Measurements from ENCODE around the gene ZNF628. TPM values are rescaled to one million over a fixed set of nuclear protein-coding genes. Genes with fewer than 3 reads are reported as not detected.
A peak's percentile ranks its signal among the peaks of the same experiment; 100 is the strongest.

Gene ZNF628
- total RNA-seq, 2 donors from 2014 or later: 8.0 to 10.3 TPM

DNA sequence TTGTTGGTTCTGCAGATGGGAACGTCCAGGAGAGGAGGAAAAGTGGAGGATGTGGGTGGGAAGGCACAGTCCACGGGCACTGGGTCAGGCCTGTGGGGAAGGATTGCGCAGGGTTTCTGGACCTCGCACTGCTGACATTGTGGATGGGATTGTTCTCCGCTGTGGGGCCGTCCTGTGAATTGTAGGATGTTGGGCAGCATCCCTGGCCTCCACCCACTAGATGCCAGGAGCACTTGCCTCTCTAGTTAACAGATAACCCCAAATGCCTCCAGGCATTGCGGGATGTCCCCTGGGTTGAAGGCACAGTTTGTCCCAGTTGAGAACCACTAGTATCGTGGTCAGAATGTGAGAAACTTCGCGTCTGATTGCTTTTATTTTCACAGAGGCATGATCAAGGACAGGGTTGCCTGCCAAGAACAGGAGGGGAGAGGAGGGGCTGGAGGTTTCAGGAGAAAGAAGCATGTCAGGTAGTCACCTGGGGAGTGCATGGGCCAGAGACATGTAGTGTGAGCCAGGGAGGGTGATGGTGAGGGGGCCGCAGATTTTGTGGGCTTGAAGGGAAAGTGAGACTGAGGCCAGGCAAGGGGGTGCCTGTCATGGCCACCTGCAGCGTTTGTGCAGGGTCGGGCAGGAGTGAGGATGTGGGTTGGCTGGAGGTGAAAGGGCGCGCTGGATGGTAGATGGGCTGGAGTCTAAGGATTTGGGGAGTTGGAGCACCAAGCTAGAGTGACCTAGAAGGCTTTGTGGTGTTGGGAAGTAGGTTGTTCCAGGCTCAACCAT, 3.2 kb downstream of the ZNF628 start:
- no peak for ATAC-seq
- no peak for DNase-seq
- intact Hi-C loops (cut with DNase I, micrococcal nuclease): no loop called here

DNA sequence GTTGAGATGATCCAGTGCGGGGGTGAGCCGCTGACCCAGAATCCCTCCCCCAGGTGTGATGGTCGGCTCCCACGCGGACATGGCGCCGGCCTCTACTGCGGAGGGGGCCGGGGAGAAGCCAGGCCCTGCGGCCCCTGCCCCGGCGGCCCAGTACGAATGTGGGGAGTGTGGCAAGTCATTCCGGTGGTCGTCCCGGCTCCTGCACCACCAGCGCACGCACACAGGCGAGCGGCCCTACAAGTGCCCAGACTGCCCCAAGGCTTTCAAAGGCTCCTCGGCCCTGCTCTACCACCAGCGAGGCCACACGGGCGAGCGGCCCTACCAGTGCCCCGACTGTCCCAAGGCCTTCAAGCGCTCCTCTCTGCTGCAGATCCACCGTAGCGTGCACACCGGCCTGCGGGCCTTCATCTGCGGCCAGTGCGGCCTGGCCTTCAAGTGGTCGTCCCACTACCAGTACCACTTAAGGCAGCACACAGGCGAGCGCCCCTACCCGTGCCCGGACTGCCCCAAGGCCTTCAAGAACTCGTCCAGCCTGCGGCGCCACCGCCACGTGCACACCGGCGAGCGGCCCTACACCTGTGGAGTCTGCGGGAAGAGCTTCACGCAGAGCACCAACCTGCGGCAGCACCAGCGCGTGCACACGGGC, 4.9 kb downstream of the ZNF628 start:
- intact Hi-C loops (cut with DNase I, micrococcal nuclease): no loop called here
- DNase-seq: peak in 1 of 2 donors; percentile 26

DNA sequence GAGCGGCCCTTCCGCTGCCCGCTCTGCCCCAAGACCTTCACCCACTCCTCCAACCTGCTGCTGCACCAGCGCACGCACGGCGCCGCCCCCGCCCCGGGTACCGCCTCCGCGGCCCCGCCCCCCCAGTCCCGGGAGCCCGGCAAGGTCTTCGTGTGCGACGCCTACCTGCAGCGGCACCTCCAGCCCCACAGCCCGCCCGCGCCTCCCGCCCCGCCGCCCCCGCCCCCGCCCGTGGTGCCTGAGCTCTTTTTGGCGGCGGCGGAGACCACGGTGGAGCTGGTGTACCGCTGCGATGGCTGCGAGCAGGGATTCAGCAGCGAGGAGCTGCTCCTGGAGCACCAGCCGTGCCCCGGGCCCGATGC, 5.4 kb downstream of the ZNF628 start:
- DNase-seq: no peak
- no peak for ATAC-seq
- intact Hi-C loops (cut with DNase I, micrococcal nuclease): no loop called here

More for the DNA sequence above, 4.9 kb downstream of the ZNF628 start:
- no peak for ATAC-seq

DNA sequence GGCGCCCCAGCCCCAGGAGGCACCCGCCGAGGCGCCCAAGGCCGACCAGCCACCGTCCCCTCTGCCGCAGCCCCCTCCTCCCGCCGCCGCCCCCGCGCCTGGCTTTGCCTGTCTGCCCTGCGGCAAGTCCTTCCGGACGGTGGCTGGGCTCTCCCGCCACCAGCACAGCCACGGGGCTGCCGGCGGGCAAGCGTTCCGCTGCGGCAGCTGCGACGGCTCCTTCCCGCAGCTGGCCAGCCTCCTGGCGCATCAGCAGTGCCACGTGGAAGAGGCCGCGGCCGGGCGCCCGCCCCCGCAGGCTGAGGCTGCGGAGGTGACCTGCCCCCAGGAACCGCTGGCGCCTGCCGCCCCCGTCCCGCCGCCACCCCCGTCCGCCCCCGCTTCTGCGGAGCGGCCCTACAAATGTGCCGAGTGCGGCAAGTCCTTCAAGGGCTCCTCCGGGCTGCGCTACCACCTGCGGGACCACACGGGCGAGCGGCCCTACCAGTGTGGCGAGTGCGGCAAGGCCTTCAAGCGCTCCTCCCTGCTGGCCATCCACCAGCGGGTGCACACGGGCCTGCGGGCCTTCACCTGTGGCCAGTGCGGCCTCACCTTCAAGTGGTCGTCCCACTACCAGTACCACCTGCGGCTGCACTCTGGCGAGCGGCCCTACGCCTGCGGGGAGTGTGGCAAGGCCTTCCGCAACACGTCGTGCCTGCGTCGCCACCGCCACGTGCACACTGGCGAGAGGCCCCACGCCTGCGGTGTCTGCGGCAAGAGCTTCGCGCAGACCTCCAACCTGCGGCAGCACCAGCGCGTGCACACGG, 5.9 kb downstream of the ZNF628 start:
- peak in 1 of 2 donors; percentile 21 for DNase-seq
- intact Hi-C loops (cut with DNase I, micrococcal nuclease): no loop called here

DNA sequence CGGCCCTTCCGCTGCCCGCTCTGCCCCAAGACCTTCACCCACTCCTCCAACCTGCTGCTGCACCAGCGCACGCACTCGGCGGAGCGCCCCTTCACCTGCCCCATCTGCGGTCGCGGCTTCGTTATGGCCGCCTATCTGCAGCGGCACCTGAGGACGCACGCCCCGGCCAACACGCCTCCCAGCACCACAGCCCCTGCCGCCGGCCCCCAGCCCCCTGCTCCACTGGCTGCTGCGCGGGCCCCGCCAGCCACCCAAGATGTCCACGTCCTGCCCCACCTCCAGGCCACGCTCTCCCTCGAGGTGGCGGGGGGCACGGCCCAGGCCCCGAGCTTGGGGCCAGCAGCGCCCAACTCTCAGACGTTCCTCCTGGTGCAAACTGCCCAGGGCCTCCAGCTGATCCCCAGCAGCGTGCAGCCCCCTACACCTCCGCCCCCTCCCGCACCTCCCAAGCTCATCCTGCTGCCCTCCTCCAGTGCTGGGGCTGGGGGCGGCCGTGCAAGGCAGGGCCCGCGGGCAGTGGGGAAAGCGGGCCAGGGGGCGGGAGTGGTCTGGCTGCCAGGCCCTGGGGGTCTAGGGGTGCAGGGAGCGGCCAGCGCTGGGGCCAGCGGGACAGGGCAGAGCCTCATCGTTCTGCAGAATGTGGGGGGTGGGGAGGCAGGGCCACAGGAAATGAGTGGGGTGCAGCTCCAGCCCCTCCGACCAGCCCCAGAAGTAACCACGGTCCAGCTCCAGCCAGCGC, 6.7 kb downstream of the ZNF628 start:
- peak in 1 of 2 donors; percentile 14 for DNase-seq
- no peak for ATAC-seq
- intact Hi-C loops (cut with DNase I, micrococcal nuclease): no loop called here

More for the DNA sequence above, 5.9 kb downstream of the ZNF628 start:
- ATAC-seq: no peak

DNA sequence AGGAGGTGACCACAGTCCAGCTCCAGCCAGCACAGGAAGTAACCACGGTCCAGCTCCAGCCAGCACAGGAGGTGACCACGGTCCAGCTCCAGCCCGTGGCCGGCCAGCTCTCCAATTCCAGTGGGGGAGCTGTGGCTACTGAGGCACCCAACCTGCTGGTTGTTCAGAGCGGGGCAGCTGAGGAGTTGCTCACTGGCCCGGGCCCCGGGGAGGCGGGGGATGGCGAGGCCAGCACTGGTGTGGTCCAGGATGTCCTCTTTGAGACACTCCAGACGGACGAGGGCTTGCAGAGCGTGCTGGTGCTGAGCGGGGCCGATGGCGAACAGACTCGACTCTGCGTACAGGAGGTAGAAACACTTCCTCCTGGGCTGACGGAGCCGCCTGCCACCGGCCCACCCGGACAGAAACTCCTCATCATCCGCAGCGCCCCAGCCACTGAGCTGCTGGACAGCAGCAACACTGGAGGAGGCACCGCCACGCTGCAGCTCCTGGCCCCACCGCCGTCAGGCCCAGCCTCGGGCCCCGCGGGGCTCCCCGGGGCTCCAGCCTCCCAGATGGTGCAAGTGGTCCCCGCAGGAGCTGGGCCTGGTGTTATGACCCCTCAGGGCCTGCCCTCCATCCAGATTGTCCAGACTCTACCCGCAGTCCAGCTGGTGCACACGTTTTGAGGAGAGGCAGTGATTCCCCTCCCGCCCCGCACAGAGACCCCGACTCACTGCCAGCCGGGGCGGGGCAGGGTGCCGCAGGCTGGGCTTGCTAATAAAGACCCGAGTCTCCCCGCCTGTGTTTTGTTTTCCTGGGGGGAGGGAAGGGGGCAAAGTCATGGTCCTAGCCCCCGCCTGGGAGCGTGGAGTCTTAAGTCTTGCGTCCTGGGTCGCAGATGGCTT, 7.5 kb downstream of the ZNF628 start:
- intact Hi-C loops (cut with DNase I, micrococcal nuclease): no loop called here
- no peak for ATAC-seq
- peak in 1 of 2 donors; percentile 27 for DNase-seq

DNA sequence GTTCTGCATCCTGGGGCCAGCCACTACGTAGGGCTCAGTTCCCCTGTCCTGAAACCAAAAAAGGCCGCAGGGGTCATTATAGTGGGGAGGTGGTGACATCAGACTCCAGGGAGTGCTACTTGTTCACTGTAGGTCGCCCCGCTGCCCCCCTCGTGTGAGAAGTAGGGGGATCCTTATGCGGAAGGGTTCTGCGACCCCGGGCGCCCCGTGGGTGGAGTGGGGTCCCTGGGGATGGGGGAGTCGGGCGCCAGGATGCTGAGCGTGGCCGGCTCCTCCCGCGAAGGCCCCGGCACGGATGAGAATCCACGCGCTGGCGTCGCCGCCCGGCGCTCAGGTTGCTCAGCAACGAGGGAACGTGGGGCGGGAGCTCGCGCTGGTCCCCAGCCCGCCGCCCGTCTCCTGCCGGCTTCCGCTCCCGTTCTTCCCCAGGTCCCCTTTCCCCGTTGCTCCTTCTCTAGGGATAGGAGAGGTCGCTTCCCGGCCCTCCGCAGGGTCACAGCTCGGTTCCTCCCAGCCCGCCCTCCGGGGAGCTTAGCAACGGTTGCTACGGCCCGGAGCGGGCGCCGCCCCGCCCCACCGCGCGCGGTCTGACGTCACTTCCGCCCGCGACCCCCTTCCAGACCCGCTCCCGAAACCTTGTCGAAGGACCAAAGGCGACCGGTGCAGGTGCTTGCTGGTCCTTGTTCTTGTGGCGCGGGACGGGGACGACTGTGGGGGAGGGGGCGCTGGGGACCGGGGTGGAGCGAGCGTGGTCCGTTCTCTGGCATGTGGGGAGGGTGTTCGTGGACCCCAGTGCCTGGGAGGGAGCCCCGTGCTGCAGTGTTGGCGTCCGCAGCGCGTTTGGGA, 8.4 kb downstream of the ZNF628 start, which contains the start of gene NAT14:
TSS of gene NAT14 (plus strand) at position 596 of the 846 bp plus-strand sequence. CDS start 521 bp downstream, outside the sequence.
- peak; percentile 61 for ATAC-seq

DNA sequence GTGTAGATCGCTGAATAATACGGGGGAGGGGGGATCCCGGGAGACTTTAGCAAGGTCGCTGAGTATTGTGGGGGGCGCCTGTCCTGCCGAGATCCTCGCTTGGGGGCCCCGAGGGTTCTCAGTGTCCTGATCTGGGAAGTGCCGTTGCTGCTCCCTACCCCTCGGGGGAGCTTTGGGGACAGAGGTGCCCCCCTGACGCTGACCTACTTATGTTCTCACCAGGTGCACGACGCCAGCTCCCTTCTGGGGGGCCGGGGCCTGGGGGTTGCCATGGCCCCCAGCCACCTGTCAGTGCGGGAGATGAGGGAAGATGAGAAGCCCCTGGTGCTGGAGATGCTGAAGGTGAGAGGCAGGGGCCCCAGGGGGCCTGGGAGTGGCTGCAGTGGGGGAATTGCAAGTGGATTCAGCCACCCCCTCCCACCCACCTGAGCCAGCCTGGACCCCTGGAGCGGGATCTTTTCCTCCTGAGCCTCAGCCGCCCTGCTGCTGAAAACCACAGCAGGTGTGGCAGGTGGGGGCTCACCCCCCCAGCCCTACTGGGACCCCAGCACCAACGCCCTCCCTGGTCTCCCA, 9.1 kb downstream of the ZNF628 start:
- no peak for ATAC-seq
- peak in 1 of 2 donors; percentile 28 for DNase-seq
- intact Hi-C loops (cut with DNase I, micrococcal nuclease): no loop called here

More for the DNA sequence above, 8.4 kb downstream of the ZNF628 start, which contains the start of gene NAT14:
- intact Hi-C loops (cut with DNase I, micrococcal nuclease): no loop called here
- peak; percentile 35 to 54 for DNase-seq

DNA sequence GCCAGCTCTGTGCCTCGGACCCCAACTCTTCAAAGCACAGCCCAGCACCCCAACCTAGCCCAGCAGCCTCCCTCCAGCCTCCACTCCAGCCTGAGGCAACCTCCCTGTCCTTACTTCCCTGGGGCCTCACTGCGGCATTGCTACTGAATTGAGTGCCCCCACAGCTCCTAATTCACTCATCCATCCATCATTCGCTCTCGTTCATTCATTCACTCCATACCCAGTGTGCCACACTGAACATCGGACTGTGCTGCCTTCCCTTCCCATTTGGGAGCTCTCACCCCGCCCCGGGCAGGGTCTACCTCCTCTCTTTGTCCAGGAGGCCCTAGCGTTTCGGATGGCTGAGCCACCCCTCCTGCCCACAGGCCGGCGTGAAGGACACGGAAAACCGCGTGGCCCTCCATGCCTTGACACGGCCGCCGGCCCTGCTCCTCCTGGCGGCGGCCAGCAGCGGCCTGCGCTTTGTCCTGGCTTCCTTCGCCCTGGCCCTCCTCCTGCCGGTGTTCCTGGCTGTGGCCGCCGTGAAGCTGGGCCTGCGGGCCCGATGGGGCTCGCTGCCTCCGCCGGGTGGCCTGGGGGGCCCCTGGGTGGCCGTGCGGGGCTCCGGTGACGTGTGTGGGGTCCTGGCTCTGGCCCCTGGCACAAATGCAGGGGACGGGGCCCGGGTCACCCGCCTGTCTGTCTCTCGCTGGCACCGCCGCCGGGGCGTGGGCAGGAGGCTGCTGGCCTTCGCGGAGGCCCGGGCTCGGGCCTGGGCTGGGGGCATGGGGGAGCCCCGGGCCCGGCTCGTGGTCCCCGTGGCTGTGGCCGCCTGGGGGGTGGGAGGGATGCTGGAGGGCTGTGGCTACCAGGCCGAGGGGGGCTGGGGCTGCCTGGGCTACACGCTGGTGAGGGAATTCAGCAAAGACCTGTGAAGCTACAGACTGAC, 9.9 kb downstream of the ZNF628 start:
- no peak for ATAC-seq
- intact Hi-C loops (cut with DNase I, micrococcal nuclease): no loop called here
- peak in 1 of 2 donors; percentile 27 for DNase-seq

DNA sequence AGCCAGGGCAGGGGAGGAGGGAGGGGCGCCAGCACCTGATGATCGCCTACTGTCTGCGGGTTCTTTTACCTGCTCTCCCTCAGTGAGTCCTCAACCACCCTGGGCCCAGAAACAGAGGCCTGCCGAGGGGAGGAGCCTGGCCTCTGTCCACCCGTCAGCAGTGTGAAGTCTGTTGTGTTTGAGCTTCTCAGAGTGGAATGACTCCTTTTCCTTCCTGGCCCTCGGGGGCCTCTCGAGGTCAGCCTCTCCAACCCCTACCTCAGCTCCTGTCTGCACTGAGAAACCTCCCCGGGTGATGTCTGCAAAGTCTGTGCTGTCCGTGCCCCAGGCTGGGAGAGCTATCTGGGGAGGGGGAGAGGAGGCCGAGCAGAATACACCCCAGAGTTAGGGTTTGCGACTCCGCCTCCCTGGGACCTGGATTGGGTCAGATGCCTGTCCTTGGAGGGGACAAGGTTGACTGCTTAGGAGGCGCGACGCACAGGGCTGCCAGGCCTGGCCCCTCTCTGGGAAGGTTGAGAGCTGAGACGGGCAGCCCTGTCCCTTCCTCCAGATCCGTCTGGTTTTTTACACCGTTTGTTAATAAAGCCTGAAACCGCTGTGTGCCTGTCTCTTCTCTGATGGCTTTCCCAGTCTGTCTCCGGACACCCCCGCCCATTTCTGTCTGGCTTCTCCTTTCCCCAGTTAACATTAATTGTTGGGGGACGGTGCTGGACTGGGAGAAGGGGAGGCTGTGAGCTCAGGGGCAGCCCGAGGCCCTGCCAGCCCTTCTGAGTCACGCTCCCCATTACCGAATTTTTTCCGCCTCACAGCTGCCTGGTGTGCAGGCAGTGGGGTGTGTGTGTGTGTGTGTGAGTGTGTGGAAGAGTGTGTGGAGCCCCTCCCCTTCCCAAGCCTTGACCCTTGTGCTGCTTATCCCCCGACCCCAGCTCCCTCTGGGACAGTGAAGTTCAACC, 10.8 kb downstream of the ZNF628 start:
- ATAC-seq (no peak), DNase-seq (peak; percentile 41 to 72)
- intact Hi-C loops (cut with DNase I, micrococcal nuclease): no loop called here

DNA sequence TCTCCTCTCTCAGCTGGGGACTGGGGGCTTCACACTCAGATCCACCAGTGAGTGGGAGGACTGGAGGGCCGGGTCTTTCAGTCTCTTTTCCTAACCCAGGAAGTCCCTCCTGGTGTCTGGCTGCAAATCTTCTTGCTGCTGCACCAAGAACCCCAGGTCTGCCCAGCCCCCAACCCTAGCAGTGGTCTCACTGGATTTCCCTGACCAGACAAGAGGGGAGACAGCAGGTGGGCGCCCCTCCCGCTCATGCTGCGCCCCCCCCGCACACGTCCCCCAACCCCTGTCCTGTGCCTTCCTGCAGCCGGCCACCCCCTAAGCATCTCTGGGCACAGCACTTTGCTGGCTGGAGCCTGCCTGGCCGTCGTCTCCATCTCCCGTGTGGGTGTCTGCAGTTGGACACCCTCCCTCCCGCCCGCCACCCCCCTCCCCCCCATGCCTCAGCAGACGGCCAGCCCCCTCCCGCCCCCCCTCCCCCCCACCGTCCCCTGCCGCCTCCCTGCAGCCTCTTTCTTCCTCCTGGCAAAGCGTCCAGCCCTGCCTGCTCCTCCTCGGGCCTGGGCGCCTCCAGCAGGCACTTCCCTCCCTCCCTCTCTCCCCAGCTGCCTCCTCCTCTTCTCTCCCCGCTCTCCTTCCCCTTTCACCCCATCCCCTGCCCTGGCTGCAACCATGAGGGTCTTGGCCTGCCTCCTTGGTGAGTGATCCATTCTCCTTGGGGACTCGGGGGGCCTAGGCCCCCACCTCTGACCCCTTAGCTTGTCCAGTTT, 11.7 kb downstream of the ZNF628 start, which contains the start of gene SSC5D:
TSS of gene SSC5D (plus strand) at position 513 of the 764 bp plus-strand sequence. CDS start at position 667, 154 bp downstream.
- intact Hi-C loops (cut with DNase I, micrococcal nuclease): no loop called here
- ATAC-seq: no peak
- DNase-seq: peak in 1 of 2 donors; percentile 59

DNA sequence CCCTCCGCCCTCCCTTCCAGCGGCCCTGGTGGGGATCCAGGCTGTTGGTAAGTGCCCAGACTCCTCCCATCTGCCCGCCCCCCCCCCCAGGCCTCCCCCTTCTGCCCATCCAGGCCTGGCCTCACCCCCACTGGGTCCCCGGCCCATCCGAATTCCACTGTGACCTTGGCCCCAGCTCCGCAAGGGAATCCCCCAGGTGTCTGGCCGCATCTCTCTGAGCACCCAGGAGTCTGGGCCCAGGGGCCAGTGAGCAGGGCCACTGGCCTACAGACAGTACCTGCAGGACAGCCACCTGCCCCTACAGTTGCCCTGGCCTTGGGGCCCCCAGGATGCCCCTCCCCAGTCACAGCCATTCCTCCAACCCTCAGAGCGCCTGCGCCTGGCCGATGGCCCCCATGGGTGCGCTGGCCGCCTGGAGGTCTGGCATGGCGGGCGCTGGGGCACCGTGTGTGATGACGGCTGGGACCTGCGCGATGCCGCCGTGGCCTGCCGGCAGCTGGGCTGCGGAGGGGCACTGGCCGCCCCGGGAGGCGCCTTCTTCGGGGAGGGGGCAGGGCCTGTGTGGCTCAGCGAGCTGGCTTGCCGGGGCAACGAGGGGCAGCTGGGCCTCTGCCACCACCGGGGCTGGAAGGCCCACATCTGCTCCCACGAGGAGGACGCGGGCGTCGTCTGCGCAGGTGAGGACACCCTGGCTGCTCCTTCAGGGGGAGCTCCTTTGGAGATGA, 12.7 kb downstream of the ZNF628 start:
- peak in 1 of 2 donors; percentile 30 for DNase-seq
- intact Hi-C loops (cut with DNase I, micrococcal nuclease): no loop called here
- no peak for ATAC-seq
